Measurements from ENCODE around the gene CRYGB. TPM values are rescaled to one million over a fixed set of nuclear protein-coding genes. Genes with fewer than 3 reads are reported as not detected.

Gene CRYGB
- total and polyA plus RNA-seq, 2 of the 4 experiments (the other 2 are of a cell fraction), result not detected

DNA sequence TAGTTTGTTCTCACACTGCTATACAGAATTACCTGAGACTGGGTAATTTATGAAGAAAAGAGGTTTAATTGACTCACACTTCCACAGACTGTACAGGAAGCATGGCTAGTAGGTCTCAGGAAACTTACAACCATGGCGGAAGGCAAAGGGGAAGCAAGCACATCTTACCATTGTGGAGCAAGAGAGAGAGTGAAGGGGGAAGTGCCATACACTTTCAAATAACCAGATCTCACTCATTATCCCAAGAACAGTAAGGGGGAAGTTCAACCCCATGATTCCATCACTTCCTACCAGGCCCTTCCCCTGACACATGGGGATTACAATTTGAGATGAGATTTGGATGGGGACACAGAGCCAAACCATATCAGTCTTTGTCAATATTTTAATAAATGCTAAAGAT is 5.0 kb upstream of the CRYGB start:
- Histone ChIP-seq H2AK9ac (replicated peaks; ENCODE audit: low read depth, low read length, poor library complexity) (no peak overlapping the region), H2AK5ac (ENCODE audit: low read depth, low read length) (no peak overlapping the region), H3K56ac (ENCODE audit: extremely low read depth, insufficient read depth, low read length) (no peak overlapping the region), H2AFZ (replicated peaks; ENCODE audit: low read length, poor library complexity) (no peak overlapping the region), H3K4me2 (ENCODE audit: low read depth, low read length) (no peak overlapping the region), H3K27ac (ENCODE audit: insufficient read depth, low read length) (no peak overlapping the region), H2BK120ac (ENCODE audit: low read depth, low read length) (no peak overlapping the region), H3K4me3 (ENCODE audit: insufficient read depth, low read depth, low read length) (no peak overlapping the region), H3K36me3 (ENCODE audit: control insufficient read depth, insufficient read depth, low read length) (no peaks in the 10 kb centered on the region), H4K8ac (ENCODE audit: low read depth in 2 of 2, low read length in 2 of 2) (no peak overlapping the region), H4K91ac (ENCODE audit: insufficient read depth, low read depth, low read length) (no peak overlapping the region), H2BK5ac (ENCODE audit: low read depth, low read length, poor library complexity, severe bottlenecking) (no peak overlapping the region), H3K9me3 (ENCODE audit: control insufficient read depth, insufficient read depth, low read length) (no peaks in the 10 kb centered on the region), H3K4ac (ENCODE audit: low read depth, low read length) (no peak overlapping the region), H3K27me3 (ENCODE audit: control insufficient read depth, insufficient read depth, low read length) (0 out of 2 replicates have a peak, but pooled peaks cover 1% of the 10 kb centered on the region), H3K9me1 (ENCODE audit: insufficient read depth, low read length) (no peaks in the 10 kb centered on the region), H3K14ac (replicated peaks; ENCODE audit: low read depth, low read length) (no peak overlapping the region), H3K79me1 (ENCODE audit: low read depth in 1 of 2, low read length in 2 of 2) (no peaks in the 10 kb centered on the region), H4K20me1 (ENCODE audit: insufficient read depth, low read length) (no peaks in the 10 kb centered on the region), H3K9ac (ENCODE audit: low read depth, low read length) (no peak overlapping the region), H3K4me1 (ENCODE audit: control insufficient read depth, insufficient read depth, low read length) (no peaks in the 10 kb centered on the region), H4K5ac (ENCODE audit: low read depth, low read length) (no peak overlapping the region), H3K23ac (ENCODE audit: low read depth, low read length) (no peak overlapping the region), H2BK15ac (ENCODE audit: low read depth, low read length) (no peak overlapping the region), H3K18ac (ENCODE audit: low read depth, low read length) (no peak overlapping the region), H2BK20ac (ENCODE audit: low read depth, low read length) (no peak overlapping the region)
- ATAC-seq (ENCODE audit: low read depth) (no peak), DNase-seq (no peak)
- in situ Hi-C loops (cut with MboI; ENCODE audit: low sequenced_read_pairs) (no loop called here), dilution Hi-C loops (cut with HindIII; ENCODE audit: low sequenced_read_pairs, unreplicated experiment) (no loop called here), intact Hi-C loops (cut with micrococcal nuclease) (loop anchor here (1.0 kb wide), 1 partner anchor 41 kb away; no protein-coding TSS in a partner anchor)
- BruUV-seq (replicated peaks), result no TSS peak
- TF ChIP-seq MXI1 (IDR thresholded peaks at IDR 0.05; ENCODE audit: borderline replicate concordance, low read depth, low read length), result no peak
- TF ChIP-seq RCOR1 (IDR thresholded peaks at IDR 0.05; ENCODE audit: insufficient replicate concordance, low read length), result no peak
- TF ChIP-seq CEBPB (IDR thresholded peaks at IDR 0.05; ENCODE audit: low read depth, low read length), result no peak
- TF ChIP-seq POLR2A (IDR thresholded peaks at IDR 0.05; ENCODE audit: low read depth, low read length), result no peak
- TF ChIP-seq CHD1 (IDR thresholded peaks at IDR 0.05; ENCODE audit: low read depth, low read length), result no peak
- TF ChIP-seq RAD21 (IDR thresholded peaks at IDR 0.05; ENCODE audit: low read length), result no peak
- TF ChIP-seq CTCF (conservative IDR thresholded peaks at IDR 0.05; ENCODE audit: low read depth, low read length), result no peak
- no peak for TF ChIP-seq SMC3 (IDR thresholded peaks at IDR 0.05; ENCODE audit: low read depth, low read length)
- TF ChIP-seq RFX5 (IDR thresholded peaks at IDR 0.05; ENCODE audit: low read depth, low read length), result no peak
- no peak for TF ChIP-seq USF2 (IDR thresholded peaks at IDR 0.05; ENCODE audit: low read depth, low read length)
- no peak for TF ChIP-seq FOS (IDR thresholded peaks at IDR 0.05; ENCODE audit: low read depth, low read length)
- TF ChIP-seq, protein P1, sequence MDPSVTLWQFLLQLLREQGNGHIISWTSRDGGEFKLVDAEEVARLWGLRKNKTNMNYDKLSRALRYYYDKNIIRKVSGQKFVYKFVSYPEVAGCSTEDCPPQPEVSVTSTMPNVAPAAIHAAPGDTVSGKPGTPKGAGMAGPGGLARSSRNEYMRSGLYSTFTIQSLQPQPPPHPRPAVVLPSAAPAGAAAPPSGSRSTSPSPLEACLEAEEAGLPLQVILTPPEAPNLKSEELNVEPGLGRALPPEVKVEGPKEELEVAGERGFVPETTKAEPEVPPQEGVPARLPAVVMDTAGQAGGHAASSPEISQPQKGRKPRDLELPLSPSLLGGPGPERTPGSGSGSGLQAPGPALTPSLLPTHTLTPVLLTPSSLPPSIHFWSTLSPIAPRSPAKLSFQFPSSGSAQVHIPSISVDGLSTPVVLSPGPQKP (IDR thresholded peaks at IDR 0.05; ENCODE audit: borderline replicate concordance, low read depth, low read length), result no peak
- TF ChIP-seq MAZ (IDR thresholded peaks at IDR 0.05; ENCODE audit: borderline replicate concordance, low read depth, low read length), result no peak
- no peak for TF ChIP-seq BHLHE40 (IDR thresholded peaks at IDR 0.05; ENCODE audit: low read depth, low read length)
- TF ChIP-seq MAFK (IDR thresholded peaks at IDR 0.05; ENCODE audit: low read depth, low read length), result no peak
- no peak for TF ChIP-seq NFE2L2 (IDR thresholded peaks at IDR 0.05; ENCODE audit: low read depth, low read length)
- ChIA-PET POLR2A (ENCODE audit: unreplicated experiment) (no interaction called here), CTCF (no interaction called here)
- WGBS, 2 experiments (ENCODE audit: extremely low coverage in 2 of 2, insufficient read length in 1 of 2), result no CpG with 5 or more reads among the region's 1 CpG

Measured in IMR-90 (cell line).